NT2/D1 (cell line): ENCODE results near the gene OLR1.

ENCODE experiments used
- YY1 ChIP-seq: IDR thresholded peaks from 2 replicates; pipeline ENCODE4 v1.6.1; 2011; ENCODE audit not compliant: insufficient read length, insufficient read depth
- ZNF274 ChIP-seq: IDR thresholded peaks from 2 replicates; pipeline ENCODE4 v1.6.1; 2011; ENCODE audit warnings: mild to moderate bottlenecking, low read depth, low read length

DNA sequence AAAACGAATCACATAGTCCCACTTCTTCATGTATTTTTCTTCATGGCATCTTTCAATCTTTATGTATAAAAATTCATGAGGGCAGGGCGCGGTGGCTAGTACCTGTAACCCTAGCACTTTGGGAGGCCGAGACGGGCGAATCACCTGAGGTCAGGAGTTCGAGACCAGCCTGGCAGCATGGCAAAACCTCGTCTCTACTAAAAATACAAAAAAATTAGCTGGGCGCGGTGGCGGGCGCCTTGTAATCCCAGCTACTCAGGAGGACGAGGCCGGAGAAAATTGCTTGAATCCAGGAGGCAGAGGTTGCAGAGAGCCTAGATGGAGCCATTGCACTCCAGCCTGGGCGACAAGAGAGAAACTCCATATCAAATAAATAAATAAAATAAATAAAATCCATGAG is 38.3 kb upstream of the OLR1 start:
- TF ChIP-seq ZNF274 (no peak), YY1 (no peak)
